ENCODE results near the gene LGMN. TPM values are rescaled to one million over a fixed set of nuclear protein-coding genes. Genes with fewer than 3 reads are reported as not detected.

The LGMN gene
- total RNA-seq, 1 experiment from 2014 or later: 48.8 TPM

DNA sequence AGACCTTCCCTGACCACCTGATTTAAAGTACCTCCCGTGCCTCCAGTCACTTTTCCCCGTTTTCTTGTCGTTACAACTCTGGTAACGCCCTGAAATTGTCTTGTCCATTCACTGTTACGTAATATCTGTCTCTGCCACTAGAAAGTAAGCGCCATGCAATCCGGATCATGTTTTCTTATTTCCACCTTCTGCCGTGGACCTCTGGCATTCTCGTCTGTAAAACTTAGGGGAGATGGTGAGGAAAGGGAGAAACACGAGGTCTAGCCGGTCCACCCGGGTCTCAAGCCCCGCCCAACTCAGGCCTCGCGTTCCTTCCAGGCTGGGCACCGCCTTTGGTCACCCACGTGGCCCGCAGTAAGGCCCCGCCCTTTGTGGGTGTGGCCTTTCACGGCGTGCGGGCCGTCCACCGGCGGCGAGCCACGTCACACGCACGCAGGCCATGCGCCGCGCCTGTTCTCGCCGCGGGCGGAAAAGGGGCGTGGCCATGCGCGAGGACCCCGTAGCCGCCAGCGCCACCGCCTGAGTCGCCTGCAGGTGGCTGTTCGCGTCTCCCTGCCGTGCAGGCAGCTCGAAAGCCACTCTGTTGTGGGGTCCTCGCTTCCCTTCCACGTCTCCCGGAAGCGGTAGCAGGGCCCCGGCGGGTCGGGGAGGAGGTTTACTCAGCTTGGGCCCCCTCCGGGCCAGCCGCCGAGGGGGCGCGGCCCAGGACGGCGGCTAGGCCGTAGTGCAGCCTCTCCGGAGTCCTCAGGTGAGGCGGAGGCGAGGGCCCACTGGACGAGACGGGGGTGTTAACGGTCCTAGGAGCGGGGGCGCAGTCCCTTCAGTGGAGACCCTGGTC is 45.5 kb upstream of the LGMN start, which contains the start of gene GOLGA5:
Gene GOLGA5 (plus strand): TSS at position 597 of the 838 bp plus-strand sequence. CDS start 3,133 bp downstream, outside the sequence.
- Histone ChIP-seq H3K79me2 (ENCODE audit: low read depth) (peaks cover 43% of the 10 kb centered on the region), H3K4me3 (peak within 1 kb of the TSS; percentile 89), H3K9me3 (ENCODE audit: insufficient read depth, low read depth) (peaks cover 12% of the 10 kb centered on the region), H3F3A (ENCODE audit: insufficient read depth, low read depth) (peaks cover 11% of the 10 kb centered on the region), H2AFZ (peak within 1 kb of the TSS; percentile 83), H3K4me2 (peak within 1 kb of the TSS; percentile 96), H3K27ac (peak within 1 kb of the TSS; percentile 87), H3K9me2 (ENCODE audit: insufficient read depth) (no peaks in the 10 kb centered on the region), H4K20me1 (ENCODE audit: insufficient read depth) (no peaks in the 10 kb centered on the region; the same call in 1 of the 2 replicates), H3K4me1 (replicated peaks; ENCODE audit: insufficient read depth) (peaks cover 26% of the 10 kb centered on the region), H3K27me3 (ENCODE audit: insufficient read depth, low read depth) (no peaks in the 10 kb centered on the region), H3K36me3 (ENCODE audit: low read depth) (peaks cover 10% of the 10 kb centered on the region; the same call in 1 of the 2 replicates)
- DNase-seq: peak; percentile 91 to 98
- no peak for TF ChIP-seq EZH2 (IDR thresholded peaks at IDR 0.05; ENCODE audit: low read depth)
- TF ChIP-seq, protein P1, sequence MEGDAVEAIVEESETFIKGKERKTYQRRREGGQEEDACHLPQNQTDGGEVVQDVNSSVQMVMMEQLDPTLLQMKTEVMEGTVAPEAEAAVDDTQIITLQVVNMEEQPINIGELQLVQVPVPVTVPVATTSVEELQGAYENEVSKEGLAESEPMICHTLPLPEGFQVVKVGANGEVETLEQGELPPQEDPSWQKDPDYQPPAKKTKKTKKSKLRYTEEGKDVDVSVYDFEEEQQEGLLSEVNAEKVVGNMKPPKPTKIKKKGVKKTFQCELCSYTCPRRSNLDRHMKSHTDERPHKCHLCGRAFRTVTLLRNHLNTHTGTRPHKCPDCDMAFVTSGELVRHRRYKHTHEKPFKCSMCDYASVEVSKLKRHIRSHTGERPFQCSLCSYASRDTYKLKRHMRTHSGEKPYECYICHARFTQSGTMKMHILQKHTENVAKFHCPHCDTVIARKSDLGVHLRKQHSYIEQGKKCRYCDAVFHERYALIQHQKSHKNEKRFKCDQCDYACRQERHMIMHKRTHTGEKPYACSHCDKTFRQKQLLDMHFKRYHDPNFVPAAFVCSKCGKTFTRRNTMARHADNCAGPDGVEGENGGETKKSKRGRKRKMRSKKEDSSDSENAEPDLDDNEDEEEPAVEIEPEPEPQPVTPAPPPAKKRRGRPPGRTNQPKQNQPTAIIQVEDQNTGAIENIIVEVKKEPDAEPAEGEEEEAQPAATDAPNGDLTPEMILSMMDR (conservative IDR thresholded peaks at IDR 0.05): no peak
- ChIA-PET POLR2A (ENCODE audit: unreplicated experiment) (interaction anchor here (0.6 kb wide), 1 partner anchor 8 kb away, joined by 3 read pairs; no protein-coding TSS in a partner anchor), CTCF (no interaction called here)
- intact Hi-C loops (cut with micrococcal nuclease; ENCODE audit: unreplicated experiment): loop anchor here (5.0 kb wide), 1 partner anchor 47 kb away; the partner anchor contains the start of gene LGMN
- BruUV-seq (replicated peaks): no TSS peak

DNA sequence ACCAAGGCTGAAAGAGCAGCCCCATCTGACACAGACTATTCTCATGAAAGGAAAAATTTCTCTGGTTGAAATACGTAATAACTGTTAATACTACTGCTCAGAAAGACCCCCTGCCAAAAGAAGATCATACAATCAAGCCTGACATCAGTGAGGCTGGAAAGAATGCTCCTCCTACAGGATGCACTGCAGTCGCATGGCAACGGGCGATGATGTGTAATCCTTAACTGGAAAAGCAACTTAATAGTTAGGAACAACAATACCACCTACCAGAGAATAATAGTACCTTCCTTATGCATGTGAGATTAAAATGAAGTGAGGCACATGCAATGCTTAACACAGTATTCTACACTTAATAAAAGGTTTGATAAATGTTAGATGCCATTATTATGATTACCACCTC is 44.5 kb upstream of the LGMN start:
- Histone ChIP-seq H3K27me3 (ENCODE audit: insufficient read depth, low read depth) (no peaks in the 10 kb centered on the region), H4K20me1 (ENCODE audit: insufficient read depth) (no peaks in the 10 kb centered on the region), H3K4me2 (peak overlapping the region; percentile 91), H3K79me2 (ENCODE audit: low read depth) (peaks cover 32% of the 10 kb centered on the region), H3K4me1 (replicated peaks; ENCODE audit: insufficient read depth) (peaks cover 26% of the 10 kb centered on the region), H3K4me3 (peak overlapping the region; percentile 58), H3K9me3 (ENCODE audit: insufficient read depth, low read depth) (peaks cover 21% of the 10 kb centered on the region), H3K9me2 (ENCODE audit: insufficient read depth) (no peaks in the 10 kb centered on the region), H2AFZ (no peak overlapping the region), H3F3A (ENCODE audit: insufficient read depth, low read depth) (peaks cover 11% of the 10 kb centered on the region), H3K27ac (peak overlapping the region; percentile 87), H3K36me3 (ENCODE audit: low read depth) (peaks cover 5% of the 10 kb centered on the region; the same call in 1 of the 2 replicates)
- DNase-seq: no peak
- ChIA-PET CTCF (no interaction called here), POLR2A (ENCODE audit: unreplicated experiment) (interaction anchor here (0.6 kb wide), 1 partner anchor 84 kb away, joined by 14 read pairs; no protein-coding TSS in a partner anchor)
- intact Hi-C loops (cut with micrococcal nuclease; ENCODE audit: unreplicated experiment): loop anchor here (5.0 kb wide), 1 partner anchor 46 kb away; the partner anchor contains the start of gene LGMN
- no TSS peak for BruUV-seq (replicated peaks)
- TF ChIP-seq, protein P1 (conservative IDR thresholded peaks at IDR 0.05): peak; percentile 11; the same call in 1 of the 2 replicates
- TF ChIP-seq EZH2 (IDR thresholded peaks at IDR 0.05; ENCODE audit: low read depth): no peak

DNA sequence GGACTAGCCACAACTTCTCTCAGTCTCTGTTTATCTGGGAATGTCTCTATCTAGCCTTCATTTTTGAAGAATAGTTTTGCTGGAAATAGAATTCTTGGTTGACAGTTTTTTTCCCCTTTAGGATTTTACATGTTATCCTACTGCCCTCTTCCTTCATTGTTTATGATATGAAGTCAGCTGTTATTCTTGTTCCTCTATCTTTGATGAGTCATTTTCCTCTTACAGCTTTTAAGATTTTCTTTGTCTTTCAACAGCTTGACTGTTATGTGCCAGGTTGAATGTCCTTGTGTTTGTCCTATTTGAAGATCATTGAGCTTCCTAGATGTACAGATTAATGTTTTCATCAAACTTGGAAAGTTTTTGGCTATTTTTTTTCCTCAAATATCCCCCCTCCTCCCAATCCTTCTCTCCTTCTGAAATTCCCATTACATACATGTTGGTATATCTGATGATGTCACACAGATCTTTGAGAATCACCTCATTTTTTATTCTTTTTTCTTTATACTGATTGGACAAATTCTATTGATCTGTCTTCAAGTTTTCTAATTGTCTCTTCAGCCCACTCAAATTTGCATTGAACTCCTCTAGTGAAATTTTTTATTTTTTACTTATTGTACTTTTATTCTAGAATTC is 41.1 kb upstream of the LGMN start:
- Histone ChIP-seq H3K9me3 (ENCODE audit: insufficient read depth, low read depth) (peaks cover 38% of the 10 kb centered on the region), H4K20me1 (ENCODE audit: insufficient read depth) (no peaks in the 10 kb centered on the region), H3K79me2 (ENCODE audit: low read depth) (peaks cover 4% of the 10 kb centered on the region), H3K4me1 (replicated peaks; ENCODE audit: insufficient read depth) (peaks cover 42% of the 10 kb centered on the region), H3K27me3 (ENCODE audit: insufficient read depth, low read depth) (no peaks in the 10 kb centered on the region), H2AFZ (no peak overlapping the region), H3F3A (ENCODE audit: insufficient read depth, low read depth) (peaks cover 37% of the 10 kb centered on the region), H3K4me2 (no peak overlapping the region), H3K36me3 (ENCODE audit: low read depth) (no peaks in the 10 kb centered on the region), H3K9me2 (ENCODE audit: insufficient read depth) (no peaks in the 10 kb centered on the region), H3K4me3 (no peak overlapping the region), H3K27ac (no peak overlapping the region)
- TF ChIP-seq EZH2 (IDR thresholded peaks at IDR 0.05; ENCODE audit: low read depth): no peak
- TF ChIP-seq, protein P1 (conservative IDR thresholded peaks at IDR 0.05): no peak
- ChIA-PET POLR2A (ENCODE audit: unreplicated experiment) (interaction anchor here (0.7 kb wide), 1 partner anchor 96 kb away, joined by 12 read pairs; no protein-coding TSS in a partner anchor), CTCF (no interaction called here)
- no TSS peak for BruUV-seq (replicated peaks)
- intact Hi-C loops (cut with micrococcal nuclease; ENCODE audit: unreplicated experiment): loop anchor here (5.0 kb wide), 1 partner anchor 42 kb away; the partner anchor contains the start of gene LGMN
- no peak for DNase-seq

Data from PC-9 (cell line).